Measurements from ENCODE around the gene TCERG1L.

DNA sequence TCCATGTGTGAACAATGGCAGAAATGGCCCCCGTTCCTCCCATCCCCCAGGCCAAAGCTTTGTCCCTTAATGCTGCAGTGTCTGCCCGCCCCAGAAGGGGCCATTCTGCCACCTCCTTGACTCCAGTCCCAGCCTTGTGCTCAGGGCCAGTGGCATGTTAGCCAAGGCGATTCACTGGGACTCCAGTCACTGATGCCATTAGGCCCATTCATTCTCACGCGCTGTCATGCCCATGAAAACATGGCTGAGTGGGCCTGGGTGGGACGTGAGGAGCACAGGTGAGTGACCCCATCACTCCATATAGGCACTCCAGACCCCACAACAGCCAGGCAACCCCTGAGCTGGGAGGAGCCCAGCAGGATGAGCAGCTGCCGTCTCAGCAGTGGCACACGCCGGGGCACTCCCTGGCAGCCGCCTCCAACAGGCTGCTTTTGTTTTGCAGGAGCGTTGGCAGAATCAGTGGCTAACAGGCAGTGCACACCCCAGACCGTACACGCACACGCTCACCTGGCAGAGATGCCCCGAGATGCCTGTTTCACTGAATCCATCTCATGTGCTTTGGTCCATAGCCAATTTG is 79.5 kb downstream of the TCERG1L start:
- TF ChIP-seq, protein P1, sequence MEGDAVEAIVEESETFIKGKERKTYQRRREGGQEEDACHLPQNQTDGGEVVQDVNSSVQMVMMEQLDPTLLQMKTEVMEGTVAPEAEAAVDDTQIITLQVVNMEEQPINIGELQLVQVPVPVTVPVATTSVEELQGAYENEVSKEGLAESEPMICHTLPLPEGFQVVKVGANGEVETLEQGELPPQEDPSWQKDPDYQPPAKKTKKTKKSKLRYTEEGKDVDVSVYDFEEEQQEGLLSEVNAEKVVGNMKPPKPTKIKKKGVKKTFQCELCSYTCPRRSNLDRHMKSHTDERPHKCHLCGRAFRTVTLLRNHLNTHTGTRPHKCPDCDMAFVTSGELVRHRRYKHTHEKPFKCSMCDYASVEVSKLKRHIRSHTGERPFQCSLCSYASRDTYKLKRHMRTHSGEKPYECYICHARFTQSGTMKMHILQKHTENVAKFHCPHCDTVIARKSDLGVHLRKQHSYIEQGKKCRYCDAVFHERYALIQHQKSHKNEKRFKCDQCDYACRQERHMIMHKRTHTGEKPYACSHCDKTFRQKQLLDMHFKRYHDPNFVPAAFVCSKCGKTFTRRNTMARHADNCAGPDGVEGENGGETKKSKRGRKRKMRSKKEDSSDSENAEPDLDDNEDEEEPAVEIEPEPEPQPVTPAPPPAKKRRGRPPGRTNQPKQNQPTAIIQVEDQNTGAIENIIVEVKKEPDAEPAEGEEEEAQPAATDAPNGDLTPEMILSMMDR (IDR thresholded peaks at IDR 0.05) = no peak
- no peak for TF ChIP-seq POLR2A (IDR thresholded peaks at IDR 0.05)
